HG03066 (cell line): Measurements from ENCODE around the gene OR5K3.

ENCODE experiments used
- ATAC-seq: cut with Tn5 transposase; IDR thresholded peaks from one replicate; pipeline ENCODE4 v1.9.1; 2021; ENCODE audit warnings: low read depth; ENCODE audit not compliant: unreplicated experiment

The OR5K3 gene

DNA sequence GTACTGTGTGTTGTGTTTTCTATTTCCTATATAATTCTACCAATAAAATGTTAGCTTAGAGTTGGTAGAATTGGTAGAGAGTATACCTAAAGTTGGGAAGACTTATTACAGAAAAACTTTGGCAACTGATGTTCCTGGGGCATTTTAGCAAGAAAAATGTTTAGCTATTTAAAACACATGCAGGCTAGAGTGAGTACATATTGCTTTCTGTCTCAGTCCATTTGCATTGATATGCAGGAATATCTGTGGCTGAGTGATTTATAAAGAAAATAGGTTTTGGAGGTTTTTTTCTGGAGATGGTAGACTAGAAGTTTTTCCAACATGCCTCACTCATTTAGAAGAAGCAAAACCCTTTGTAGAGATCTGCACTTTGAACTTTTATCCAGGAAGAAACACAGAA lies 42.1 kb downstream of the OR5K3 start:
- ATAC-seq, result no peak

GRCh38 chr3:98433764-98434163 lies 43.3 kb downstream of the OR5K3 start:
- no peak for ATAC-seq

DNA sequence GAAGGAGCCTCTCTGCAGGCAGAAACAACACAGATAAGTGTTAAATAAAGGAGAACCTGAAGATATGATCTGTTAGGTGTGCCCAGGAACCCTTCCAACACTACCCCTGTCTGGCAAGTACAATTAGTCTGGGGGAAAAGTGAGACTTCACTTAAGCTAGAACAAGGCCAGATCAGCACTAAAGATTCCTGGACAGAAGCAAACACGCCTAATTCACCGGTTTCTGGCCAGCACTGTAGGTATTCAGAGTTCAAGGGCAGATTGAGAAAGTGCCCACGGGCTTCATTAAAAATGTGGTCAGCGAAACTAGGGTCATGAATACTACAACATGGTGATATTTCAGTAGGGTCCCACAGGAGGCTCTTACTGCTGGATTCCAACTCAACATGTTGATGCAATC lies 43.9 kb downstream of the OR5K3 start:
- no peak for ATAC-seq

DNA sequence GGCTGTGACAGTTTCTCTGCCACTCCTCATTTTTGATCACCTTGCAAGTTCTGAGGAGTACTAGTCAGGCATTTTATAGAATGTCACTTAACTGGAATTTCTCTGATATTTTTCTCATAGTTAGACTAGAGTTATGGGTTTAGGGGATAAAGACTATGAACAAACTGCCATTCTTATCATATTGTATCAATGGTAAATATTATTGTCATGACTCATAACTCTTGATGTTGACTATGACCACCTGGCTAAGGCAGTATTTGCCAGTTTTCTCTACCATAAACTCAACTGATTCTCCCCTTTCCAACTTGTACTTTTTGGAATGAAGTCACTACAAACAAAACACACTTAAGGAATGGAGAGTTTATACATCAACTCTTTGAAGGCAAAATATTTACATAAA lies 49.8 kb downstream of the OR5K3 start:
- no peak for ATAC-seq
